Uterus (tissue), 2 donors: Measurements from ENCODE around the gene LGMN.

Source experiments
- POLR2A ChIP-seq, 2 donors: fragments of 450-650 bp; IDR thresholded peaks; one replicate each; pipeline ENCODE4 v1.6.1; 2016; ENCODE audit warnings: antibody characterized with exemption in 2 of 2, mild to moderate bottlenecking in 1 of 2, moderate library complexity in 1 of 2
- TF ChIP-seq, protein P1 (sequence below), 4 experiments: fragments of 200-600 bp in 2 of 4; fragments of 450-650 bp in 2 of 4; sonication (generic) in 2 of 4; IDR thresholded peaks; one replicate each; pipeline ENCODE4 v1.5.1; 2016 to 2019; ENCODE audit warnings: antibody characterized with exemption in 4 of 4, mild to moderate bottlenecking in 2 of 4, moderate library complexity in 1 of 4

DNA sequence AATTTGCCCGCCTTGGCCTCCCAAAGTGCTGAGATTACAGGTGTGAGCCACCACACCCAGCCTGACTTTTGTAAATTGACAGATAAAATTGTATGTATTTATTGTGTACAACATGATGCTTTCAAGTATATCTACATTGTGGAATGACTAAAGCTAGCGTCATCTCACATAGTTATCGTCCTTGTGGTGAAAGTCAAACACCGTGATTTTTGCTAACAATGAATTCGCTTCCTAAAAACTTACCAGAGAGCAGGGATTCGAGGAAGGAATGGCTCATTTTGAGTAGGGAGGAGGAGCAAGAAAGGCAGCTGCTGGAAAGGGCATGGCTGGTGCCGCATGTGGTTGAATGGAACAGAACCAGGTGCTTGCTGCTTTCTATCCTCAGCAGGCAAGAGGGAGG, 85.4 kb downstream of the LGMN start:
- TF ChIP-seq, protein P1, sequence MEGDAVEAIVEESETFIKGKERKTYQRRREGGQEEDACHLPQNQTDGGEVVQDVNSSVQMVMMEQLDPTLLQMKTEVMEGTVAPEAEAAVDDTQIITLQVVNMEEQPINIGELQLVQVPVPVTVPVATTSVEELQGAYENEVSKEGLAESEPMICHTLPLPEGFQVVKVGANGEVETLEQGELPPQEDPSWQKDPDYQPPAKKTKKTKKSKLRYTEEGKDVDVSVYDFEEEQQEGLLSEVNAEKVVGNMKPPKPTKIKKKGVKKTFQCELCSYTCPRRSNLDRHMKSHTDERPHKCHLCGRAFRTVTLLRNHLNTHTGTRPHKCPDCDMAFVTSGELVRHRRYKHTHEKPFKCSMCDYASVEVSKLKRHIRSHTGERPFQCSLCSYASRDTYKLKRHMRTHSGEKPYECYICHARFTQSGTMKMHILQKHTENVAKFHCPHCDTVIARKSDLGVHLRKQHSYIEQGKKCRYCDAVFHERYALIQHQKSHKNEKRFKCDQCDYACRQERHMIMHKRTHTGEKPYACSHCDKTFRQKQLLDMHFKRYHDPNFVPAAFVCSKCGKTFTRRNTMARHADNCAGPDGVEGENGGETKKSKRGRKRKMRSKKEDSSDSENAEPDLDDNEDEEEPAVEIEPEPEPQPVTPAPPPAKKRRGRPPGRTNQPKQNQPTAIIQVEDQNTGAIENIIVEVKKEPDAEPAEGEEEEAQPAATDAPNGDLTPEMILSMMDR (IDR thresholded peaks at IDR 0.05), result no peak
- no peak for TF ChIP-seq POLR2A (IDR thresholded peaks at IDR 0.05)
